Endometrium (tissue), 2 donors: Measurements from ENCODE around the gene CCDC102A.

Experiments
- FAIRE-seq: peaks from 2 replicates; lab custom pipeline; 2012; peaks lifted over from hg19 to GRCh38; lab: Jason Lieb, UNC
- donor health status: control.
- donor health status: control.

Gene CCDC102A

DNA sequence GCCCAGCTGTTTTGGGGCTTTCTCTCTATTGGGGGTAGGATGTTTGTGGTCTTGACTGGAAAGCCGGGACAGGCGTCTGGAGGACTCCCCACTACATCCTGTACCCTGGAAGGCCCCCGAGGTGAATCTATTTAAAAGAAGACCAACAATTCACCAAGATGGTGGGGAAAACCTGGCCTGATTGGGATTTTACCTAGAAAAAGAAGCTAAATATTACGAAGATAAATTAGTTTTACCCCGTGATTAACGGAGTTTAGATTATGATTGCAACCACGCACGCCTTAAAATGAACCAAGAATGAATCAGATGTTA is 779 bp upstream of the CCDC102A start:
- FAIRE-seq: no peak

GRCh38 chr16:57535680-57536305 is 578 bp downstream of the CCDC102A start:
- FAIRE-seq: no peak

- no peak for FAIRE-seq
Measured at GRCh38 chr16:57534881-57535658, 1.3 kb downstream of the CCDC102A start.

- no peak for FAIRE-seq
Measured at GRCh38 chr16:57534337-57534880, 2.0 kb downstream of the CCDC102A start.

DNA sequence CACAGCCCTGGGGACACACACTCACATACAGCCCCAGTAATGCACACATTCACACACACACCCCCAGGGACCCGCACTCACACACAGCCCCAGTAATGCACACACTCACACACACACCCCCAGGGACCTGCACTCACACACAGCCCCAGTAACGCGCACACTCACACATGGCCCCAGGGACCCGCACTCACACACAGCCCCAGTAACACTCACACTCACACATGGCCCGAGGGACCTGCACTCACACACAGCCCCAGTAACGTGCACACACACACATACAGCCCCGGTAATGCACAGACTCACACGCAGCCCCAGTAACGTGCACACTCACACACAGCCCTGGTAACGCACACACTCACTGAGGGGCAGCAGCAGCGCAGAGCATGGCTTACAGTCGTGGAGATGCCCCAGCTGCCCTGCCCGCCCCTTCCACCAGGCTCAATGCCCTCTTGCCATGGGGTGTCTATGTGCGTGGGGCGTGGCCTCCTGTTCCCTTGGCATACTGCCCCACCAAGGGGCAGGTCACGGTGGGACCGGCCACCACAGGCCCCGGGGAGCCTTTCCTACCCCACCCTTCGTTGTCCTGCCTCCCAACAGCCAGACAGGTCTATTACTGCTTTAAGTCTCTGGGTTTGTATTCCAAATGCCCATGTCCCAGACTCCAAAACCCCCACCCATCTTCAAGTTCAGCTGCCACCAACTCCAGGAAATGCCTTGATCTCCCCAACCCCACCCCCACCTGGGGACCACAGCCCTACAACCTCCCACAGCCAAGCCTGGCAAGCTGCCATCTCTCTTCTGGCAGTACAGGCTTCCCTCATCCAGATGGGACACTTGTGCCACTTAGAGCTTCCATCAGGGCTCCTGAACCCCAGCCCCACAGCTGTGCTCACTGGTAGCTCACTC is 2.7 kb downstream of the CCDC102A start:
- no peak for FAIRE-seq

DNA sequence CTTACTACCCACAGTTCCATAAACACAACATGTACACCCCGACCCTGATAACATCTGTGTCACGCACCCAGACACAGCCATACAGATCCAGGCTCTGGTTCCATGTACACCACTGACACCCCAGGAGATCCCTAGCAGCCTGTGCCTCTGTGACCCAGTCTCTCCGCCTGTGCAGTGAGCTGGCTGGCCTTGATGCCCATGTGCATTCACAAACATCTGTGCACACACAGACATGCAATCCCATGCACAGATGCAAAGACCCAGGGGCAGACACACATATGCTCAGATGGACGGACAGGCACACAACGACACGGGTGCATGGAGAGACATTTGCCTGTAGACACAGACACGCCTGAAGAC is 4.1 kb downstream of the CCDC102A start:
- FAIRE-seq: no peak

DNA sequence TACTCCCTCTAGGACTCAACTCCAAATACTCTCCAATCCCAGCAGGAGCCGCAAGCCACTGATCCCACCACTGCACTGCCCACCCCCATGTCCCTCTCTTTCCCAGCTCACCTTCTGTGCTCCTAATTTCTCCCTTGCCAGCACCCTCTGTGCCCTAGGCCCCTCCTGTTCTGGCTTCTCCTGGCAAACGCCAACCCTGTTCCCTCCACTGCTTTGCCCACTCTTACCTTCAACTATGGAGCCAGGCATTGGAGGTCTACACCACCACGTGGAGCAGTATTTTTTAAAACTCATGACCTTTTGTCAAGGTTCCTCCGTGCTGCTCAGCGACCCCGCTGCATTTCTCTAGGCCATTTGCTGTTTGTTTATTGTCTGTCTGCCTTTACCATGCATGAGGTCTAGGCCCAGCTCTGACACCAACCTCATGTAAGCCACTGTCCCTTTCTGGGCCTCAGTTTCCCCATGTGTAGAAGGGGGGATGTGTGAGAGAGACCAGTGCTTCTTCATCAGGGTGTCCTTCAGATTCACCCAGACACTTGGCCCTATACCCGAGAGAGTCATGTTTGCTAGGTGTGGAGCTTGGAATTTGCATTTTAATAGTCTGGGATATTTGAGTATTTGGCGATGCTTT is 4.6 kb downstream of the CCDC102A start:
- no peak for FAIRE-seq

DNA sequence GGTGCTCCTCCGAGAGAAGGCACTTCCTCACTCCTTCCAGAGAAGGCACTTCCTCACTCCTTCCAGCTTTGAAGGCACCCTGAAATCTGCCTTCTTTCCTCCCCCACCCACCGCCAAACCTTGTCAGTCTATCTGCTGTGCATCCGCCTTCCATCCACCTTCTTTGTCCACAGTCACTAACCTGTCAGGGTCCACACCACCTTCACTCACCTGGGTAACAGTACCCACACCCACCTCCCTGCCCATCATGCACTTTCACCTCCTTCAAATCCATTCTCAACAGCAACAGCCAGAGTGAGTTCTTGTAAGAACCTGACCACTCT is 5.2 kb downstream of the CCDC102A start:
- no peak for FAIRE-seq

DNA sequence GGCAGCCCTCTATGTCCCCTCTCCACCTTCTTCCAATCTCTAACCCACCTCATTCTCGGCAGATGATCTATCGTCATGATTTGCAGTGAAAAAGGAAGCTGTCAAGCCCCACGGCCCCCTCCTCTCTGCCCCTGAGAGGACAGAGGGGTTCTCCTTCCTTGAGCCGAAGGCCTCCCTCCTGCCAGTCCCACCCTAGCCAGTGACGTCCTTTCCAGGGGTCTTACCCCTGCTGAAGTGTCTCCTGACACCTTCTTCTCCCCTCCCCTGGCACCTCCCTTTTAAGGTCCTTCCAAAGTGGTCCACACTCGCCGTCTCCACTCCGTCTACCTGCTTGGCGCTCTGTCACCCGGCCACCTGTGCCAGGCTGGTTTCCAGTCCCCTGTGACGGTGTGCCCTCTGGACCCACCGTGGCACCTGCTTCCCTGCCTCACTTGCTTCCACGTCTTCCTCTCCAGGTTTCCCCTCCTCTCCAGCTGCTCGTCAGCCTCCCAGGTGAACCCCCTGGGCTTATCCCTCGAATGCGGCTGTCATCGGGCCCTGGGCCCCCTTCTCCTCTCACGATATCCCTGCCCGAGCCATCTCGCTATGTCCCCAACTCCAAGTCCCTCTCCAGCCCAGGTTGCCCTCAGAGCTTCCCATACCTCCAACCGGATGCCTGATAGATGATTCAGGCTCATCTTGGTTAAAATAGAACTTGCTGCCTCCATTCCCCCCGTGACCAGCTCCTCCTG is 5.7 kb downstream of the CCDC102A start:
- FAIRE-seq: no peak

DNA sequence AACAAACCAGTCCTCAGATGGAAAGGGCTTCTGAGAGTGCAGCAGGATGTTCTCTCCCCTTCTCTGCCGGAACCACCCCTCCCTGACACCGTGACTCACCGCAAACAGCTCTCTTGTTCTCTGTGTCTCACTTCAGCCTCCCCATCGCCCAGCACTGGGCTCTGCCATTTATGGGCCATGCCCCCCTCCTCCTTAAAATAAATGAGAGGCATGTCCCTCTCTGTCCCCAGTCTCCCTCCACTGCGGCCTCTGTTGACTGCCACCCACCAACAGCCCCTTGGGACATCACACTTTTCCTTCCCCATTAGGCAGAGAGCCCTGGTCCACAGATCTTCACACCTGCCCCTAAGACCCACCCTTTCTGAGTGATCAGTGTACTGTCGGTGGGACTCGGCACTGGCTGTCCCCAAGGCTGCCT is 6.3 kb downstream of the CCDC102A start:
- FAIRE-seq: no peak

DNA sequence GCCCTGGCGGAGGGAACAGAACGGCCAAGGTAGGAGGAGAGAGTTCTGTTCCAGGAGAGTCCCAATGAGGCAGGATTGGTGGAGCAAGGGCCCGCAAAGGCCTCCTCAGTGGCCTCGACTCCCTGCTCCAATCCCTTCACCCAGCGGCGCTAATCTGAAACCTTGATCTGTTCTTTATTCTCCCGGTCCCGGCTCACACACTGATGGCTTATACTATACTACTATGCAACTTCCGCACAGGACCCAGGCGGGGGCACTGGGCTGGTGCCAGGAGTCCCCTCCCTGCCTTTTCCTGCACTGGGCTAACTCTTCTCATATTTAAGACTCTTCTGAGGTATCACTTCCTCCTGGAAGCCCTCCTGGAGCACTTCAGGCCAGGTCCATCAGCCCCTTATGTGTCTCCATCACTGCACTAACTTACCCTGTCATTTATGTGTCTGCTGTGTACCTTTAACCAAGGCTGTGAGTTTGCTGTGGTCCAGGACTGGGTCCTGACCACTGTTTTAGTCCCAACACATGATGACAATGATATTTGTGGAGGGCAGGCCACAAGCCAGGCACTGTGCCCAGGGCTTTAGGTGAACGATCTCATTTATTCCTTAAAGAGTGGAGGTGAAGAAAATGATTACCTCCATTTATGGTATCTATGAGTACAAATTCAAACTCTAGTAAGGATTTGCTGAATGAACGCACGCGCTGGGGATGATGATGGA is 6.8 kb downstream of the CCDC102A start:
- no peak for FAIRE-seq

DNA sequence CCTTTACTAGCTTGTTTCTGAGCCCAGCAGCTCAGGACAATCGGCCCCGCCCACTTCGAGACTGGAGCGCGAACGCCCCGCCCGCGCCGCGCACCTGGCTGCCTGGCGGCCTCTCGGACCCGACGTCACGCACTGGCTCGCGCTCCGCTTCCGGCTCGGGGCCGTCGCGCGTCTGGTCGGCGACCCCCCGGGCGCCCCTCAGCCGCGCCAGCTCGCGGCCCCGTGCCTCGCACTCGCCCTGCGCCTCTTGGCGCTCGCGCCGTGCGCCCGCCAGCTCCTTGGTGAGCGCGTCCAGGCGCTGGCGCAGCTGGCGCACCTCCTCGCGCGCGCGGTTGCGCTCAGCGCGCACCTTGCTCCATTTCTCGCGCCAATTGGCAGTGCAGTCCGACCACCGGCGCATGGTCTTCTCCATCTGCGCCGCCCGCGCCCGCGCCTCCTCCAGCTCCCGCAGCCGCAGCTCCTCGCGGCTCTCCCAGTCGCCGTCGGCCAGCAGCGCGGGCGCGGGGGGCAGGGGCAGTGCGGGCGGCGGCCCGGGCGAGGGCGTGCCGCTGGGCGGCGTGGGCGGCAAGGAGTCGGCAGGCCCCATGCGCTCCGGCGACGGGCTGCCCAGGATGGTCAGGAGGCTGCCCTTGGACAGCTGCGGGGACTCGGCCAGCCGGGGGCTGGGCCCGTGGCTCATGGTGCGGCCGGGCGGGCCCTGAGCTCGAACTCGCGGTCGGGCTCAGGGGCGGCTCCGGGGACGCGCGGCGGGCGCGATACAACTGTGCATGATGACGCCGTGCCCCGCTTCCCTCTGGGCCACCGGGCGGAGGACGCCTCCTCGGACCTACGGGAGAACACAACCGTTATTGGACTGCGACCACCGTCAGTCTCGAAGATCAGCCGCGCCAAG is 7.6 kb downstream of the CCDC102A start:
- no peak for FAIRE-seq

DNA sequence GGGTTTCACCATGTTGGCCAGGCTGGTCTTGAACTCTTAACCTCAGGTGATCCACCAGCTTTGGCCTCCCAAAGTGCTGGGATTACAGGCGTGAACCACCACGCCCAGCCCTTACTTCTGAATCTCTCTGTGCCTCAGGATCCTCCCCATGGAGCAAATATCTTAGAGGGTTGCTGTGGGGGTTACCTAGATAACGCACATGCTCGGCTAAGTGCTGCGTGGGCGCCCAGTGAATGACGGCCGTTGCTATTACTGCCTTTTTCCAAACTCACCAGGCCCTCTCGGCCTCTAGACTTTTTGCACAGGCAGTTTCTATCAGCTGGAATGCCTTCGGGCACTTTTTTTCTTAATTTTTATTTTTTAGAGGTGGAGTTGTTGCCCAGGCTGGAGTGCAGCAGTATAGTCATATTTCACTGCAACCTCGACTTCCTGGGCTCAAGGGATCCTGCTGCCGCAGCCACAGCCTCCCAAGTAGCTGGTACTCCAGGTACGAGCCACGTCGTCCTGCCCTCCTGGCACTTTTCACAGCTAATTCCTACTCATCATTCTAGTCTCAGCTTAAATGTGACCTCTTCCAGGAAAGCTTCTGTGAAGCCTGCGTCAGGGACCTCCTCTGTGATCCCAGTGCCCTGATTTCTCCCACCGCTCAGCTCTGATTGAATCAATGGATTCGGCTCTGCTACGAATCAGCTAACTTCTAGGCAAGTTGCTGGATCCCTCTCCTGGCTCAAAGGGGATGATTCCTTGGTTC is 8.6 kb downstream of the CCDC102A start:
- no peak for FAIRE-seq

DNA sequence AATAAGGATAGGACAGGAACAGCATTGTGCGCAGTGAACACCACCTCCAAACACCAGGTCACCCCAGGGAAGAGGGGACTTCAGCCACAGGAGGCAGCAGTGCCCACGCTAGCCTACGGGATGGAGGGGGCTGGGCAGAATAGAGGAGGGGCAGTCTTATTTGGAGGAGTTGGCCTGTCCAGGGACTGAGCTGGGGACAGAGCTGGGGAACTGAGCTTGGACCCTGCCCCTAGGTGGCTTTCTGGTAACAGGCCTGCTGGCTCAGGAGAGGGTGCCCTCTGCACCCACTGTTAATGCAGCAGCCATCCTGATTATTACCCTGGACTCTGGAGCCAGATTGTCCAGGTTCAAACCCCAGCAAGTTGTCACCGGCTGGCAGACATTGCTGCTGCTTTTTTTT is 9.3 kb downstream of the CCDC102A start:
- no peak for FAIRE-seq

- no peak for FAIRE-seq
Measured at GRCh38 chr16:57526498-57526897, 9.9 kb downstream of the CCDC102A start.

DNA sequence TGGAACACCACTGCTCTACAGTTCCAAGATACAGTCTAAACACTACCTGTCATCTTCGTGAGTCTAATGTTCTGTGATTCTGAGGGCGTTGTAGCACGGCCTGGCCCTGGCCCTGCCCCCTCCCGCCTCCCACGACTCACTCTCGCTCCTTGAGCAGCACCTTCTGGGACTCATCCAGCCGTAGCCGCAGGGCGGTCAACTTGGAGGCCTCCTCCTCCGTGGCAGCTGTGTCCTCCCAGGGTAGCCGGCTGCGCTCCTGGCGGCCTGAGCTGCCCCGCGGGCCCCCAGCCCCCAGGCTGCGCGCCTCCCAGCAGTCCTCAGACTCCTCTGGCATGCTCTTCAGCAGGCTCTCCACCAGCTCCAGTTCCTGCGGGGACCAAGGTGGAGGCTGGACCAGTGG is 10.6 kb downstream of the CCDC102A start:
- no peak for FAIRE-seq

GRCh38 chr16:57522960-57523359 is 13.4 kb downstream of the CCDC102A start:
- no peak for FAIRE-seq

DNA sequence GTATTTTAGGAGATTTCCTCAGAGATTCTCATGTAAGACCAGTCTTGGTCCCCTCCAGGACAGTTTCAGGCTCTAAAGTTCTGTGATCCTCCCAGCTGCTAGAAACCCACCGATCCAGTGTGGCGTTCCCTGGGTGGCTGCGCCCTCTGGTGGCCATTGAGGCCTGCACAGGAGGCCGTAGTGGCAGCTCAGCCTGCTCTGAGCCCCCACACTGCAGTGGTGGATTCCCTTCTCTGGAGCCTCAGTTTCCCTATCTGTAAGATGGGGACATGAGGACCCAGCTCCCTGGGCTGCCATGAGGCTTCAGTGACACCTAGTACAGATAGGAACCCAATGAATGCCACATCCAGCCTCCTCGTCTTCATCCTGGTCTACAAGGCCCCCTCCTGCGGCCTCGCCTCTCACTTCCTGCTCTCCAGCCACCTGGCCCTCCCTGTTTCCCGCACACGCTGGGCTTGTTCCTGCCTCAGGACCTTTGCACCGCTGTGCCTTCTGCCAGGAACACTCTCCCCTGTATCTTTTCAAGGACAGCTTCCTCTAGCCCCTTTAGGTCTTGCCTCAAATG is 16.5 kb downstream of the CCDC102A start:
- FAIRE-seq: no peak

GRCh38 chr16:57518922-57519321 is 17.4 kb downstream of the CCDC102A start:
- no peak for FAIRE-seq
